GM18861 (cell line): ENCODE measurements around the gene TFB2M.
"Not testable (repeated sequence)": the region's sequence is repeated elsewhere in the genome, so short reads cannot be mapped to it uniquely, and the experiment has no call there.

ENCODE experiments used
- ATAC-seq: cut with Tn5 transposase; IDR thresholded peaks from one replicate; pipeline ENCODE4 v1.9.1; 2021; ENCODE audit not compliant: unreplicated experiment

The TFB2M gene

DNA sequence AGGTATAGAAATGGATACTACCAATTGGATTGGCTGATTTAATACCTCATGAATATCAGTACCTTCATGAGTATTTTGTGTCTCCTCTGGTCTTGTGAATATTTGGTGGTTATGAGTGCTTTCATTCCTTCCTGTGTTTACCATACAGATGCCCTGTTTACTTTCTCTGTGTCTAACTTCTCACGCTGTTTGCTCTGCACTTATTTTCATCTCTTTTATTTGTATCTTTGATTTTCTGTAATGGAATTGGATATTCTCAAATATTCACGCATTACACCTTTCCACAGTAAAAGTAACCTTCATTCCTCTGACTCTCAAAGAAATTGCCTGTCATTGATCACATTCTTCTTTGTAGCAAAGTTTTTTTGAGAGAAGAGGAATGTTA lies 17.0 kb upstream of the TFB2M start:
- ATAC-seq: no peak

DNA sequence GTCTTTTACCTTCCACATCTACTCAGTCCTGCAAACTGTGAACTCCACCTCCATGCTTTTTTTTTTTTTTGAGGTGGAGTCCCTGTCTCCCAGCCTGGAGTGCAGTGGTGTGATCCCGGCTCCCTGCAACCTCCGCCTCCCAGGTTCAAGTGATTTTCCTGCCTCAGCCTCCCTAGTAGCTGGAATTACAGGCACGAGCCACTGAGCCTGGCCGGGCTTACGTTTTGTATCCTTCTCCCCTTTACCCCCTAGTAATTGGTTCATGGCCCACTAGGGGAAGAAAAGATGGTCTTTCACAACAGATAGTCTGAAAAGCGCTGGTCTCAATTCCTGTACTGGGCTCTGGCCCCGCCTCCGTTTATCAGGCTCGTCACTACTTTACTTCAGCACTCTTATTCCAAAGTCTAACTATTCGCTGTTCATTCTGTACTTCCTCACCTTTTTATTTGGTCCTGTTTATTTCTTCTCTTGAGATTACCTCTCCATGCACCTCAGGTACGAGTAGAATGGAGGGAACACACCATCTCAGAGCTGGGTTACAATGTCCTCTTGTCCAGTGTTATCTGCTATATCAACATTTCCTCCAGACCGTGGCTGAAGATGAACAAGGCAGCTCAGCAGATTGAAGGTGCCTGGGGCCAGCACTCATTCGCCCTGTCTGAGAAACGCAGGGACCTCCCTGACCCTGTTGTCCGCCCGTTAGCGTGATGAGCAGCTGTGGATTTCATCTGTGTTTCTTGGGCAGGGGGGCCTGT lies 16.4 kb upstream of the TFB2M start:
- ATAC-seq: no peak

DNA sequence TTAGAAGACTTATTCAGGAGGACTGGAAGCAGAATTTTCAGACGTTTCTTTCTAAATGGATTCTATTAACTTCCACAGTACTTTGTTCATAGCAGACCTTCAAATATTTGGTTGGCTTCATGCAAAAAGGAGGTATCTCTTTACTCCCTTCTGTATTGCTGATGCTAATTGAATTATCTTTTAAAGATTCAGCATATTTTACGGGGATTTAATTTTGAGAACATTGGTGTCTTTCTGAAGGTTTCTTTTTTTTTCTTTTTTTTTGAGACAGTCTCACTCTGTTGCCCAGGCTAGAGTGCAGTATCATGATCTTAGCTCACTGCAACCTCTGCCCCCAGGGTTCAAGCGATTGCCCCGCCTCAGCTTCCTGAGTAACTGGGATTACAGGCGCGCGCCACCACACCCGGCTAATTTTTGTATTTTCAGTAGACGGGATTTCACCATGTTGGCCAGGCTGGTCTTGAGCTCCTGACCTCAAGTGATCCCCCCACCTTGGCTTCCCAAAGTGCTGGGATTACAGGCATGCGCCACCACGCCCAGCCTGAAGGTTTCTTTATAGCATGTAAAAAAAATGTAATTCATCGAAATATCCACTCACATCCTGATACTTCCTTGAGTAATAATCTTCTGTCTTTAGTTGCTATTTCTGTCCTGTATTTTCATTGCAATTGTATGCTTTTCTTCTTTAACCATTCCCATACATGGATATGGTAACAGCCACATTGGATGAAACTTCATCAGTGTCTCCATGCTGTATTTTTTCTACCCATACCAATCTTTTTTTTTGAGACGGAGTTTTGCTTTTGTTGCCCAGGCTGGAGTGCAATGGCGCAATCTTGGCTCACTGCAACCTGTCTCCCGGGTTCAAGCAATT lies 14.7 kb upstream of the TFB2M start:
- no peak for ATAC-seq

DNA sequence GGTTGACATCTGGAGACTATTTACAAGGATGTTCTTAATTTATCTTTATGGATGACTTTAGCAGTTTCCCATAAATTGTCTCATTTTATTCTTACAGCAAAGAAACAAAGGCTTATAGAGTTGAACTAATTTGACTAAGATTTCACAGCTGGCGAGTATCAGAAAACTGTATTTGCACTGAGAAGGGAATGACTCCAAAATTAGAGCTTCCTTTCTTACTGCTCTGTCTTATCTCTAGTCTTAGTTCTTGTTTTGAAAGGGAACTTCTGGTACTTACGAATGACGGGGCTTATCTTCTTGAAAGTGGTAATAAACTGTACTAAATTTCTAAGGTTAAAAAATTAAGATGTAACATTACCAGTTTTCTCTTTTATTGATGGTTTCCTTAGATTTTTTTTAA lies 13.8 kb upstream of the TFB2M start:
- peak; percentile 67 for ATAC-seq

DNA sequence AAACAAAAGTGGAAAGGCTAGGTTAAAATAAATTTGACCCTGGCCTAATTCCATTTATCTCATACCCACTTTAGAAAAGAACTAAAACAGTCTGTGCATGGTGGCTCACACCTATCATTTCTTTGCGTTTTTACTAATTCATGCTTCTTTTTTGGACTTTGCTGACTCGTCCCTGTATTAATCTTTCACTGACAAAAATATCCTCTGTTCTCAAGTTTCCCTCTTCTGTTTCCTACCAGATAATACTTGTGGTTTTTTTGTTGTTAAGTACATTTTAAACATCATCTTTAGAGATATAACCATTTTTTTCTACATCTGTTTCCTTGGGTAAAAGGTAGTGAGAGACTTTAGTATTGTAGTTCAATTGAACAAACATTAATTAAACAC lies 11.7 kb upstream of the TFB2M start:
- ATAC-seq: no peak

DNA sequence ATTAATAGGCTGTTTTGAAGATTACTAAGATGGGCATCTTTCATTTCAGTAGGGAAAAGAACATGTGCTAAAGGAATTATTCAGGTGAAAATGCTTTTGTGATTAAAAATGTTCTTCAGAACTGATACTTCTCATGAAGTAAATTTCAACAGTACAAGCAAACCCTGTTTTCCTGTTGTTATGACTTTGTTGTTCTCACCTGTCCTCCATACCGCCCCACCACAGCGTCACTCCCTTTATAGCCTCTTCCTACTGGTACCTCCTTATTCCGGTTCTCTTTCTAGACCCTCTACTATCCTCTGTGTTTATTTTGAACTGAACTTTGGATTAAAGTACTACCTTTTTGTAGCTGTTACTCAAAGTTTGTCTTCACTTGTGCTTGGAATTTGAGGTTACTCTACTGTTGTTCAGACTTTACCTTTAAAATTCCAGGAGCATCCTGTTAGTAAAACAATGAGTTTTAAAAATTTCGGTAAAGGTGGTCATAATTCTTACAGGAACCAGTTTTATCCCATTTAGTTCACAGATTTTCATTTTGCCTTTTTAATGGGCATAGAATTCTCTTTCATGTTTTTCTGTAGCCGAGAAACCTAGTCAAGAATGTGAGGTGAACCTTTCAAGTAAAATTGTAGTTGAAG lies 11.1 kb upstream of the TFB2M start:
- no peak for ATAC-seq

DNA sequence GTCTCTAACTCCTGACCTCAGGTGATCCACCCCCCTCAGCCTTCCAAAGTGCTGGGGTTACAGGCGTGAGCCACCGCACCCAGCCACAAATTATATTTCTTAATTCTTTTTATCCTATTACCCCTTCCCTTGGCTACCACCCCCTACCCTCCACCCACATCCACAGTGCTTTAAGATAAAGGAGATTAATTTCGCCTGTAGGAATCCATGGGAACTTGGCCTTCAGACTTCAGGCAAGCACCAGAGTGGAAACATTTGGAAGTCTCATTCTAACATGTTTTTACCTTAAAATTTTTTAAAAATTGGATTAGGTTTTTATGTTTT lies 10.6 kb upstream of the TFB2M start:
- ATAC-seq: no peak

DNA sequence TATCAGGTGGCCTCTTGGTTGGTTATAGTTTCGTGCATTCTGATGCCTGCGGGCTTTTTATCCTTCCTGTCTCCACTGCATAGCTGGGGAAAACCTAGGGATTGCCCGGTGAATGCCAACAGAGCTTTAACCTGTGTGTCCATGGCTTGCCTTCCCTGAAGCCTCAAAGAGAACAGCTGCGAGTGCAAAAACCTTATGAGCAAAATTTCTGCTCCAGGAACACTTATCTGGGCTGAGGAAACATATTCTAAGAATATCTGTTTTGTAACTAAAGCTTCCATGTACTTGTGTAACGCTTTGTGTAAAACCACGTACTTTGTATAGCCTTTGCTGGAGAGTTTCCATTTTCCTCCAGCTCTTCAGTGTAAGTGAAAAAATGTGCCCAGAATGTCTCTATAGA lies 7.4 kb upstream of the TFB2M start:
- no peak for ATAC-seq

DNA sequence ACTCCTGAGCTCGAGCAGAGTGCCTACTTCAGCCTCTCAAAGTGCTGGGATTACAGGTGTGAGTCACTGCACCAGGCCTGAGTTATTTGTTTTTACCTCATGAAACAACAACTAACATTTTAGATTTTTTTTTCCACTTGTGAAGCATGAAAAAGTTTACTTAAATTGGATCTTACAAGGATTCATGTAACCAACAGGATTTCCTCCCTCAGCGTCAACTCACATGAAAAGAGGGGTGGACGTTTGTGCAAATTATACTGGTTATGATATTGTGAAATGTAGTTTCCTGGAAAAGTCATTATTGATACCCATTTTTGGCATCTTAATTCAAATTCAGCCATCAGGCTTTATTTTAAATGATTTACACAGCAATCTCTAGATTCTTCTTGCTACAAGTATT lies 6.7 kb upstream of the TFB2M start:
- no peak for ATAC-seq

DNA sequence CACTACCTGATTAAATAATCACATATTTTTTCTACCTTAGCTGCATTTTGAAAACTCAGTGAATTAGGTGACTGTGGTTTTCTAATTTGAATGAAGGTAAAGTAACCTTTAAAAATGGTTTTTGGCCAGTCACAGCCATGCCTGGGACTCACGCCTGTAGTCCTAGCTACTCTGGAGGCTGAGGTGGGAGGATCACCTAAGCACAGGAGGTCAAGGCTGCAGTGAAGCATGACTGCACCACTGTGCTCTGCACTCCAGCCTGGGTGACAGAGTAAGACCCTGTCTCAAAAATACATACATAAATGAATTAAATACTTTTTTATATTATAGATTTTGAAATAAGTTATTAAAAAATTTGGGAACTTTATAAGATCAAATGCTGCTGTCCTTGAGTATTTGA lies 5.9 kb upstream of the TFB2M start:
- ATAC-seq: no peak

DNA sequence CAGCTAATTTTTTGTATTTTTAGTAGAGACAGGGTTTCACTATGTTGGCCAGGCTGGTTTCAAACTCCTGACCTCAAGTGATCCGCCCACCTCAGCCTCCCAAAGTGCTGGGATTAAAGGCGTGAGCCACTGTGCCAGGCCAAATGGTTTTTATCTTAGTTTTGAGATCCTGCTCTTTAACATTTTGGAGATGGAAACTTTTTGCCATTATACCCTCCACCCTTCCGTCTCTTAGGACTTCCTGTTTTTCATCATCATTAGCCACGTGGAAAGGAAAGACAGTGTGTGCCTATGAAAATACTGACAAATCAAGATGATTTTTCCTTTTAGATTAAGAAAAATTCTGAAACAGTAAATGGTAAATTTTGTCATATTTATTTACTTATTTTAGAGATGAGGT lies 5.2 kb upstream of the TFB2M start:
- not testable (repeated sequence) for ATAC-seq

DNA sequence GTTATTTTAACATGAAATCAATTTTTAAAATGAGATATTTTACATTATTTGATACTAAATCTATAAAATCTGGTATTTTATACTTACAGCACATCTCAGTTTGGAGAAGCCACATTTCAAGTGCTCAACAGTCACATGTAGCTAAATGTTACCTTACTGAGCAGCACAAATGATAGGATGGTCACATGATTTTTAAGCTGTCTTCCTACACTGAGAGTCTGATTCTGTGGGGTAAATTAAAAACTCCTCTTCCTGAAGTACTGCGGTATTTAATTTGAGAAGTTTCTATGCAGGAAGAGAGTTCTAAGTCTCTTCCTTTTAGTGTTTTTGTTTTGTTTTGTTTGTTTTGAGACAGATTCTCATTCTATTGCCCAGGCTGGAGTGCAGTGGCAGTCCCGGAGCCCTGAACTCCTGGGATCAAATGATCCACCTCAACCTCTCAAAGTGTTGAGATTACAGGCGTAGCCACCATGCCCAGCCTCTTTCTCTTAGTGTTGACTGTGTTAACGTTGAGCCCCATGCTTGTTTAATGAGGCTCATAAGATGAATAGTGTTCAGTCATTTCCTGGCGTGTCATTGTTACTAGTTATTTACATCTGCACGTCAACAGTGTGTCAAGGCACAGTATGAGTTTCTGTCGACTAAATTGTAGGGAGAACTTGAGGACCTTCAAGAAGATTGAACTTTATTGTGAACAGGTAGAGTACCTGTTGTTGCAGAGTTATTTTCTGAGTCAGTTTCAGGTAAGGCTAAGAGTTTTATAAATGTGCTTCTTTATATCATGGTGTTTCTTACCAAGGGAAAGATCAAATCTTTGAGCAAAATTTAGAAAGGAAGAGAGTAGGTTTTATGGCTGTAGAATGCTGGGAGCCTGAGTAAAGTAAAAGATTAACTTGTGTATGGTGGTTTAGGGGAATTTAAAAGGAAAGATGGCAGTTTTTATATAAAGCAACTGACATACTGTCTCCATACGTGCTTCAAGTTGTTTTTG lies 3.5 kb upstream of the TFB2M start:
- no peak for ATAC-seq

DNA sequence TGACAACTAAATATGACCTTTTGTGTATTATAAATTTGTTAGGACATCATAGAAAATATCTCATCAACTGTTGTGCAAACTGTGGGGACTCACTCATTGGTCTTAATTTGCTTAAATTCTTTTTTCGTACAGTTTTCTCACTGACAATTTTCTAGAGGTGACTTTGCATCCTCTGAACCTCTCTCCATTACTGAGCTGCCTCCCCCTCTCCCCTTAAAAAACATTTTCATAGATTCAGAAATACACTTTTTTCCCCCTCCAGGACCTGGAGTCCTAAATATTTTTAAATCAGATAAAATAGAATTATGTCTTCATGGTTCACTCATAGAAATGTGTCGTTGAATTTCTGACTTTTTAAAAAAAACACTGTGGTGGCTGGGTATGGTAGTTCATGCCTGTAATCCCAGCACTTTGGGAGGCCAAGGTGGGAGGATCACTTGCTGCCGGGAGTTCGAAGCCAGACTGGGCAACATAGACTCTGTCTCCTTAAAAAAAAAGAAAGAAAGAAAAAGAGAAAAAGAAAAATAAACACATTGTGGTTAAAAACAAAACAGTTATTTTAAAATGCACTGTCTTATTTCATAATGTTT lies 1.7 kb upstream of the TFB2M start:
- ATAC-seq: no peak

DNA sequence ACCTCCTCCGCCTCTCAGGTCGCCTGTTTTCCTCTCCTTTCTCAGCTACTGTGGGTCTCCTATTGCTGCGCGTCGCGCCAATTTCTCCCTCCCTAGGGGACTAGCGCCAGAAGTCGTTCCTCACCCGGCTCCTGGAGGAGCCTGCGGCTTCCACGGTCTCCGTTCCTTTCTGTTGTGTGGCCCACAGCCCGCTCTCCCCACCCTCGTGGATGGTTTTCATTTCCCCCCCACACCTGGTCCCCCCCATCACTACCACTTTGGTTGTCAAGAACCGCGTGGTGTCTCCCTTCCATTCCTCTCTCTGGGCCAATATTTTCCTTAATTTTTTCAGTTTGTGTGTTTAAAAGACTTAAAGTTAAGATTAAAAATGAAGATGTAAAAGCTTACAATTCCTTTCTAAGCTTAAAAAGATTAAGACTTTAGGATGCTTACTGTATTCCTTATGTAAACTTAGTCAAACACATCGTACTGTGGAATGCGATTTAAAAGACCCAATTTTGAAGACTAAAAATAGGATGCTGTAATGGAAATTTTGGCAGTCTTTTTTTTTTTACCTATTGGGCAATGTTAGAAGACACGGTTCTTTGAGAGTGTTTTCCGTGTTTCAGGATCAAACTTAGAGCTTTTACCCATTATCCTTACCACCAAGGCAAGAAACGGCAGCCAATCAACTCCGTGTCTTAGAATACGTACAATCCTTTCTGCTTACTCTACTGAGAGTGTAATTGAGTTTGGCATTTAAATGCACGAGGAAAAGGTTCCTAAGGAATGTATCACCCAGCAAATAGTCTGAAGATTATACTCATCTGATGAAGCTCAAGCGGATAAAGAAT lies 968 bp upstream of the TFB2M start:
- peak; percentile 1 for ATAC-seq

DNA sequence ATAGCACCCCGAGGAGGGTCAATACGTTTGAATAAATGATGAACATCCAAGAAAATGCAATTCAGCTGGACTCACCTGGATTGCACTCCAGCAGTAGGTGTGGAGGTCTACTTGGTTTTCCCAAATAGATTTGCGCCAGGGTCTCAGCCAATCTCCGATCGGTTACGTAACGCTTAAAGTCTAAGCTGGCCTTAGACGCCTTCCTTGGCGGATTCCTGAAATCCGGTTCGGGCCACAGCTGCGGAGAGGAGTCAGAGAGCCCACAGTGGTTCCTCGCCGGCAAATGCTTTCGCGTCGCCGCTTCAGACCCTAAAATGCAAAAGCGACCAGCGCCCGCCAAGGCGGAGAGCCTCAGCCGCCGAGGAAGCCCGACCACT lies 322 bp downstream of the TFB2M start:
- no peak for ATAC-seq

DNA sequence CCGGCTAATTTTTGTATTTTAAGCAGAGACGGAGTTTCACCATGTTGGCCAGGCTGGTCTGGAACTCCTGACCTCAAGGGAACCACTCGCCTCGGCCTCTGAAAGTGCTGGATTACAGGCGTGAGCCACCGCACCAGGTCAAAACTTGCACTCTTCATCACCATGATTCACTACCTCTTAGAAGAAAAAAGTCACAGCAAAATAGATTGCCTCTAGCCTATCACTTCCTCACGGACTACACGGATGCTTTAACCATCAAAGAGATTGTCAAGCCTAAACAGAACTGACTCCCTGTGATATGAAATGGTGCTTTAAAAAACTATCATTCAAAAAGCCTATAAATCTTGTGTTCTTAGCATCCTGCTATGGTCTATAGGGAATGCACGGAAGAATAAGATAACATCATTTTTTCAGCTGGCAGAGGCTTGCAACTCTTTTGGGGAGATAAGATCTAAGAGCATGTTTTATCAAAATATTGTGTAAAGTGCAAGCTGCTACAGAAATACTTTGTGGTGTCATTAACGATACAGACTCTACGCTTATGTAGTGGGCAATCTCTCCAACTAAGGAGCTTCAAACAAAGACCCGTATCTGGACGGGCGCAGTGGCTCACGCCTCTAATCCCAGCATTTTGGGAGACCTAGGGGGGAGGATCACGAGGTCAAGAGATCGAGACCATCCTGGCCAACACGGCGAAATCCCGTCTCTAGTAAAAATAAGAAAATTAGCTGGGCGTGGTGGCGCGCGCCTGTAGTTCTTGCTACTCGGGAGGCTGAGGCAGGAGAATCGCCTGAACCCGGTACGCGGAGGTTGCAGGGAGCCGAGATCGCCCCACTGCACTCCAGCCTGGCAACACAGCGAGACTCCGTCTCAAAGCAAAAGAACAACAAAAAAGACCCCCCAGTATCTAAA lies 966 bp downstream of the TFB2M start:
- no peak for ATAC-seq

DNA sequence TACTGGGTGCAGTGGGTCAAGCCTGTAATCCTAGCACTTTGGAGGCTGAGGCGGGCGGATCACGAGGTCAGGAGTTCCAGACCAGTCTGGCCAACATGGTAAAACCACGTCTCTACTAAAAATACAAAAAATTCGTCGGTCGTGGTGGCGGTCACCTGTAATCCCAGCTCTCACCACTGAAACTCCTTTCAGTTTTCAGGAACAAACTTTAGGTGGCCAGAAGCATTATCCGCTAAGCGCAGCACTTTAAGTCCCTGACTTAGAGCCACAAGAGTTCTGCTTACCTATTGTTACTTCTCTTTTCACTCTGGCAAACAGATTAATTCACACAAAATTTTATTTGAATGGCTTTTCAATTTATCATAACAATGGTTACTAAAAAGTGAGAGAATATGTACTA lies 5.2 kb downstream of the TFB2M start:
- not testable (repeated sequence) for ATAC-seq

DNA sequence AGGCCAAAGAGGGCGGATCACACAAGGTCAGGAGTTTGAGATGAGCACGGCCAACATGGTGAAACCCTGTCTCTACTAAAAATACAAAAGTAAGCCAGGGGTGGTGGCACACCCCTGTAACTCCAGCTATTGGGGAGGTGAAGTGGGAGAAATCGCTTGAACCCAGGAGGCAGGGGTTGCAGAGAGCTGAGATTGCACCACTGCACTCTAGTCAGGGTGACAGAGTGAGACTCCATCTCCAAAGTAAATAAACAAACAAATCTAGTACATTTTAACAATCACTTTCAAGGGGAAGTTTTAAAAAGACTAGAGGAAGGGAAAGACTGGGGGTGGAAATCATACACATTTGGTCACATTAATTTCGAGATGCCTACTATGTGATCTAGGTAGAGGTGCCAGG lies 6.8 kb downstream of the TFB2M start:
- no peak for ATAC-seq

DNA sequence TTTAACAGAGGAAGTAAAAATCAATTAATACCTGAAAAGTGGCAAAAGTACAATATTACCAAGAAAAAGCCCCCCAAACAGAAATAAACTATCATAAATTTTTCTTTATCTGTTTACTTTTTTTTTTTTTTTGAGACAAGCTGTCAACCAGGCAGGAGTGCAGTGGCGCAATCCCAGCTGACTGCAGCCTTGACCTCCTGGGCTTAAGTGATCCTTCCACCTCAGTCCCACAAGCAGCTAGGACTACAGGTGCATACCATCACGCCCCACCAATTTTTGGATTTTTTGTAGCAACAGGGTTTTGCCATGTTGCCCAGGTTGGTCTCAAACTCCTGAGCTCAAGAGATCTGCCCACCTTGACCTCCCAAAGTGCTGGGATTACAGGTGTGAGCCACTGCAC lies 8.0 kb downstream of the TFB2M start:
- ATAC-seq: no peak
